HG03565 (cell line): ENCODE results near the gene ADARB1.

ENCODE experiments used
- ATAC-seq: cut with Tn5 transposase; IDR thresholded peaks from one replicate; pipeline ENCODE4 v1.9.1; 2021; ENCODE audit warnings: mild to moderate bottlenecking, moderate library complexity; ENCODE audit not compliant: unreplicated experiment

ADARB1 gene

GRCh38 chr21:45246386-45247320, 172.3 kb downstream of the ADARB1 start:
- ATAC-seq, result no peak

GRCh38 chr21:45248301-45248892, 174.0 kb downstream of the ADARB1 start:
- no peak for ATAC-seq

- ATAC-seq, result no peak
Measured at GRCh38 chr21:45248893-45249381, 174.6 kb downstream of the ADARB1 start.

- no peak for ATAC-seq
Measured at GRCh38 chr21:45249626-45250025, 175.2 kb downstream of the ADARB1 start.

GRCh38 chr21:45250272-45250671, 175.9 kb downstream of the ADARB1 start:
- no peak for ATAC-seq

GRCh38 chr21:45250914-45251634, 176.7 kb downstream of the ADARB1 start:
- no peak for ATAC-seq

- no peak for ATAC-seq
Measured at GRCh38 chr21:45251635-45252447, 177.5 kb downstream of the ADARB1 start.

GRCh38 chr21:45252448-45252925, 178.1 kb downstream of the ADARB1 start:
- ATAC-seq, result no peak

GRCh38 chr21:45253180-45253579, 178.8 kb downstream of the ADARB1 start:
- ATAC-seq, result no peak

GRCh38 chr21:45253633-45254459, 179.5 kb downstream of the ADARB1 start:
- ATAC-seq, result no peak

GRCh38 chr21:45254460-45254930, 180.1 kb downstream of the ADARB1 start:
- ATAC-seq, result no peak

GRCh38 chr21:45255381-45256020, 181.1 kb downstream of the ADARB1 start:
- ATAC-seq, result no peak

GRCh38 chr21:45256021-45256911, 181.9 kb downstream of the ADARB1 start:
- ATAC-seq, result no peak

- no peak for ATAC-seq
Measured at GRCh38 chr21:45256912-45257672, 182.7 kb downstream of the ADARB1 start.

- no peak for ATAC-seq
Measured at GRCh38 chr21:45257673-45258341, 183.4 kb downstream of the ADARB1 start.

- no peak for ATAC-seq
Measured at GRCh38 chr21:45258466-45258865, 184.1 kb downstream of the ADARB1 start.
